Ovary (tissue), 9 donors: ENCODE data around the gene REPS2. TPM values are rescaled to one million over a fixed set of nuclear protein-coding genes. Genes with fewer than 3 reads are reported as not detected.

Source experiments
- DNase-seq, 5 donors: peaks; one replicate each; pipeline ENCODE4 v3.0.0-alpha.2; 2019 to 2020
- H3K27ac ChIP-seq, 2 donors: fragments of 200-600 bp; one replicate each; pipeline versions ENCODE4 v1.5.1 to v1.8.0; 2019 to 2022
- H3K27me3 ChIP-seq: fragments of 200-600 bp; one replicate; pipeline ENCODE4 v1.8.0; 2022
- H3K36me3 ChIP-seq: fragments of 200-600 bp; sonication (generic); one replicate; pipeline ENCODE4 v1.5.1; 2019
- H3K4me1 ChIP-seq: one replicate; pipeline ENCODE4 v1.8.1; 2013; ENCODE audit warnings: mild to moderate bottlenecking, moderate library complexity; ENCODE audit not compliant: insufficient read depth
- H3K4me3 ChIP-seq: fragments of 200-600 bp; sonication (generic); one replicate; pipeline ENCODE4 v1.5.1; 2017
- H3K9me3 ChIP-seq, 2 donors: fragments of 200-600 bp in 1 of 2; sonication (generic) in 1 of 2; one replicate each; pipeline versions ENCODE4 v1.5.1 to v1.8.1; 2013 to 2019; ENCODE audit warnings: mild to moderate bottlenecking in 1 of 2, moderate library complexity in 1 of 2
- EP300 ChIP-seq: sonication (generic); formaldehyde crosslinking; IDR thresholded peaks from one replicate; pipeline ENCODE4 v1.6.1; 2017; ENCODE audit warnings: antibody characterized with exemption
- POLR2A ChIP-seq: fragments of 450-650 bp; IDR thresholded peaks from one replicate; pipeline ENCODE4 v1.6.1; 2017; ENCODE audit warnings: antibody characterized with exemption, mild to moderate bottlenecking, moderate library complexity
- WGBS, 3 donors: extraction: QIAGEN DNeasy Blood & Tissue Kit in 1 of 3; methylation state at CpG; one replicate each; pipeline versions ENCODE4 v1.1.5 to v1.1.7; 2013 to 2017; 5-methylcytosine and 5-hydroxymethylcytosine counted together
- intact Hi-C, 4 donors: fragments of 100-400 bp; cut with DNase I; formaldehyde crosslinking; loops; one replicate each; pipeline versions ENCODE4 v1.11.0 to v1.15.1; 2022 to 2023
- polyA plus RNA-seq, 2 donors: library from polyadenylated mRNA; stranded (reverse); fragments of 200-250 nt in 1 of 2; fragments of 350-450 nt in 1 of 2; fragmentation: Illumina TruSeq in 1 of 2; extraction: RNeasy Lipid Tissue Mini Kit (QIAGEN cat#74804) in 1 of 2; gene quantifications; one replicate each; pipeline ENCODE4 v1.2.3, GENCODE V29; 2013 to 2014
- total RNA-seq, 7 donors: library from RNA; depleted of rRNA in 2 of 7; stranded (reverse); fragments of >200 nt in 2 of 7; fragmentation: NEBNext Ultra II Directional in 3 of 7; extraction: Animal tissue kit (Norgen Biotek cat#: 25700) in 3 of 7; gene quantifications; one replicate each; pipeline versions ENCODE4 v1.1.0 to v1.2.4, GENCODE V29; 2016 to 2023
- TF ChIP-seq, protein P1 (sequence below), 3 donors: fragments of 450-650 bp in 2 of 3; fragments of 200-600 bp in 1 of 3; IDR thresholded peaks; one replicate each; pipeline versions ENCODE4 v1.5.1 to v1.8.0; 2016 to 2022; ENCODE audit warnings: antibody characterized with exemption in 3 of 3, mild to moderate bottlenecking in 1 of 3
- donor health status: DM: no; HTN: no; CAD: no; lungs with moderate emphysema.
- donor health status: DM: no; HTN: no; CAD: no.
- donor health status: Bipolar disorder and iron deficiency.
- donor health status: DM: yes; HTN: yes; CAD: no.
- donor health status: DM: no; HTN: no; CAD: no.
- donor health status: DM: yes; HTN: yes; CAD: no.

REPS2 gene
- total and polyA plus RNA-seq, 9 donors: 2.1 to 25.8 (median 15.2) TPM

DNA sequence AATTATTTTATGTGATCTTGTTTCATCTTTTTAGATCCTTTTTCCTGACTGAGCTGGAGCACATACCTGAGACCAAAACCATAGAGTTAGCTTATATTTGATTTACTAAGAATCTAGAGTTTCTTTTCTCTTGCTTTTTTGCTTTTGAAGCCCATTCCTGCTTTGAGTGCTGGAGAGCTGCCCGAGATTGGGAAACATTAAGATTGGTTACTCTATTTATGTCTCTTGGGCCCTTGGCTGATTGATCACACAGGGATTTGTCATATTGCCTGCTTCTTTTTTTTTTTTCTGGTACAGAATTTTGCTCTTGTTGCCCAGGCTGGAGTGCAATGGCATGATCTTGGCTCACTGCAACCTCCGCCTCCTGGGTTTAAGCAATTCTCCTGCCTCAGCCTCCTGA lies 73.9 kb downstream of the REPS2 start:
- WGBS, 3 donors: 84 to 94% (median 91%) methylated on average over 2 of the region's 2 CpGs
- no peaks in the 10 kb centered on the region for H3K36me3 ChIP-seq
- intact Hi-C loops: no loop called here
- TF ChIP-seq POLR2A (no peak), EP300 (no peak)
- TF ChIP-seq, protein P1, sequence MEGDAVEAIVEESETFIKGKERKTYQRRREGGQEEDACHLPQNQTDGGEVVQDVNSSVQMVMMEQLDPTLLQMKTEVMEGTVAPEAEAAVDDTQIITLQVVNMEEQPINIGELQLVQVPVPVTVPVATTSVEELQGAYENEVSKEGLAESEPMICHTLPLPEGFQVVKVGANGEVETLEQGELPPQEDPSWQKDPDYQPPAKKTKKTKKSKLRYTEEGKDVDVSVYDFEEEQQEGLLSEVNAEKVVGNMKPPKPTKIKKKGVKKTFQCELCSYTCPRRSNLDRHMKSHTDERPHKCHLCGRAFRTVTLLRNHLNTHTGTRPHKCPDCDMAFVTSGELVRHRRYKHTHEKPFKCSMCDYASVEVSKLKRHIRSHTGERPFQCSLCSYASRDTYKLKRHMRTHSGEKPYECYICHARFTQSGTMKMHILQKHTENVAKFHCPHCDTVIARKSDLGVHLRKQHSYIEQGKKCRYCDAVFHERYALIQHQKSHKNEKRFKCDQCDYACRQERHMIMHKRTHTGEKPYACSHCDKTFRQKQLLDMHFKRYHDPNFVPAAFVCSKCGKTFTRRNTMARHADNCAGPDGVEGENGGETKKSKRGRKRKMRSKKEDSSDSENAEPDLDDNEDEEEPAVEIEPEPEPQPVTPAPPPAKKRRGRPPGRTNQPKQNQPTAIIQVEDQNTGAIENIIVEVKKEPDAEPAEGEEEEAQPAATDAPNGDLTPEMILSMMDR (IDR thresholded peaks at IDR 0.05): no peak
- DNase-seq: no peak
- H3K4me3 ChIP-seq: no peak overlapping the region
- no peaks in the 10 kb centered on the region for H3K9me3 ChIP-seq
- no peaks in the 10 kb centered on the region for H3K4me1 ChIP-seq
- no peak overlapping the region for H3K27ac ChIP-seq
- H3K27me3 ChIP-seq: no peaks in the 10 kb centered on the region

- H3K9me3 ChIP-seq: no peaks in the 10 kb centered on the region
- H3K4me1 ChIP-seq: no peaks in the 10 kb centered on the region
- no peak overlapping the region for H3K4me3 ChIP-seq
- no peaks in the 10 kb centered on the region for H3K36me3 ChIP-seq
- WGBS, 3 donors: 77 to 83% (median 77%) methylated on average over 10 of the region's 10 CpGs
- no peaks in the 10 kb centered on the region for H3K27me3 ChIP-seq
- intact Hi-C loops: no loop called here
- no peak for DNase-seq
- TF ChIP-seq EP300: no peak
- TF ChIP-seq, protein P1 (IDR thresholded peaks at IDR 0.05): no peak
- no peak for TF ChIP-seq POLR2A
- no peak overlapping the region for H3K27ac ChIP-seq
These were observed 74.7 kb downstream of the REPS2 start for GRCh38 chrX:17020851-17021821.

- WGBS, 3 donors: 67 to 73% (median 73%) methylated on average over 10 of the region's 10 CpGs
These were observed 75.6 kb downstream of the REPS2 start for GRCh38 chrX:17021851-17022604.

GRCh38 chrX:17023661-17024060 lies 77.2 kb downstream of the REPS2 start:
- intact Hi-C loops: no loop called here
- Histone ChIP-seq H3K27ac (no peak overlapping the region), H3K4me3 (no peak overlapping the region), H3K27me3 (no peaks in the 10 kb centered on the region), H3K36me3 (no peaks in the 10 kb centered on the region), H3K4me1 (no peaks in the 10 kb centered on the region), H3K9me3 (no peaks in the 10 kb centered on the region)
- 66 to 85% (median 72%) methylated on average over 2 of the region's 2 CpGs for WGBS, 3 donors
- TF ChIP-seq EP300 (no peak), POLR2A (no peak)
- TF ChIP-seq, protein P1 (IDR thresholded peaks at IDR 0.05): no peak
- no peak for DNase-seq

More at GRCh38 chrX:17021851-17022604, 75.6 kb downstream of the REPS2 start:
- Histone ChIP-seq H3K27ac (no peak overlapping the region), H3K36me3 (no peaks in the 10 kb centered on the region), H3K4me1 (no peaks in the 10 kb centered on the region), H3K9me3 (no peaks in the 10 kb centered on the region), H3K27me3 (no peaks in the 10 kb centered on the region), H3K4me3 (no peak overlapping the region)
- no peak for DNase-seq
- no peak for TF ChIP-seq POLR2A
- TF ChIP-seq, protein P1 (IDR thresholded peaks at IDR 0.05): no peak
- no peak for TF ChIP-seq EP300
- intact Hi-C loops: no loop called here
